Loucy (cell line): ENCODE data around the gene SMYD4.

Source experiments
- H2AFZ ChIP-seq: fragments of 200-600 bp; sonication (generic); 2 replicates; pipeline ENCODE4 v1.6.0; 2016; ENCODE audit warnings: antibody characterized with exemption, mild to moderate bottlenecking, low read length, moderate library complexity
- H3F3A ChIP-seq: fragments of 200-600 bp; 2 replicates; pipeline ENCODE4 v1.6.0; 2016; ENCODE audit warnings: antibody characterized with exemption, low read depth, mild to moderate bottlenecking
- H3K27me3 ChIP-seq: fragments of 200-600 bp; sonication (generic); 2 replicates; pipeline ENCODE4 v1.6.1; 2014; ENCODE audit warnings: low read length, mild to moderate bottlenecking; ENCODE audit not compliant: insufficient read depth, poor library complexity, severe bottlenecking
- H3K36me3 ChIP-seq: fragments of 200-600 bp; sonication (generic); 2 replicates; pipeline ENCODE4 v1.6.1; 2016; ENCODE audit warnings: low read length; ENCODE audit not compliant: insufficient read depth
- H3K4me1 ChIP-seq: fragments of 200-600 bp; sonication (generic); 2 replicates; pipeline ENCODE4 v1.5.1; 2014; ENCODE audit warnings: low read length, mild to moderate bottlenecking; ENCODE audit not compliant: insufficient read depth, poor library complexity, severe bottlenecking
- H3K4me2 ChIP-seq: fragments of 200-600 bp; sonication (generic); 2 replicates; pipeline ENCODE4 v1.6.0; 2014; ENCODE audit warnings: antibody characterized with exemption, low read length, low read depth, mild to moderate bottlenecking; ENCODE audit not compliant: poor library complexity, severe bottlenecking
- H3K4me3 ChIP-seq: fragments of 200-600 bp; sonication (generic); 2 replicates; pipeline ENCODE4 v1.5.1; 2014; ENCODE audit warnings: low read length, mild to moderate bottlenecking, mixed read lengths; ENCODE audit not compliant: poor library complexity, severe bottlenecking
- H3K79me2 ChIP-seq: fragments of 200-600 bp; sonication (generic); 2 replicates; pipeline ENCODE4 v1.6.1; 2014; ENCODE audit warnings: low read length; ENCODE audit not compliant: insufficient read depth
- H3K9ac ChIP-seq: fragments of 200-600 bp; sonication (generic); 2 replicates; pipeline ENCODE4 v1.6.0; 2014; ENCODE audit warnings: mild to moderate bottlenecking, low read depth, low read length, moderate library complexity; ENCODE audit not compliant: poor library complexity, severe bottlenecking
- H3K9me2 ChIP-seq: fragments of 200-600 bp; sonication (generic); replicated peaks from 2 replicates; pipeline ENCODE4 v1.6.1; 2016; ENCODE audit warnings: low read depth, low read length, mixed read lengths
- H3K9me3 ChIP-seq: fragments of 200-600 bp; sonication (generic); 2 replicates; pipeline ENCODE4 v1.6.1; 2014; ENCODE audit warnings: mild to moderate bottlenecking, antibody characterized with exemption, low read length, low read depth; ENCODE audit not compliant: insufficient read depth
- H4K20me1 ChIP-seq: fragments of 200-600 bp; sonication (generic); 2 replicates; pipeline ENCODE4 v1.6.0; 2014; ENCODE audit warnings: antibody characterized with exemption, low read length, mild to moderate bottlenecking; ENCODE audit not compliant: insufficient read depth, poor library complexity, severe bottlenecking
- CTCF ChIP-seq: fragments of 200-600 bp; sonication (generic); conservative IDR thresholded peaks from 2 replicates; pipeline ENCODE4 v1.5.1; 2014; ENCODE audit warnings: mild to moderate bottlenecking, antibody characterized with exemption, low read length
- EZH2phosphoT487 ChIP-seq: fragments of 200-600 bp; IDR thresholded peaks from 2 replicates; pipeline ENCODE4 v1.6.1; 2018; ENCODE audit warnings: antibody characterized with exemption, mild to moderate bottlenecking, moderate library complexity, borderline replicate concordance

SMYD4 gene

GRCh38 chr17:1871756-1872155, 42.1 kb upstream of the SMYD4 start:
- Histone ChIP-seq H2AFZ (no peak overlapping the region), H3K4me1 (peaks cover 25% of the 10 kb centered on the region), H3K4me3 (no peak overlapping the region), H3K9me2 (no peaks in the 10 kb centered on the region), H3K36me3 (peaks cover 40% of the 10 kb centered on the region), H3F3A (peaks cover 5% of the 10 kb centered on the region; the same call in 1 of the 2 replicates), H4K20me1 (peaks cover 13% of the 10 kb centered on the region), H3K9ac (no peak overlapping the region), H3K27me3 (no peaks in the 10 kb centered on the region), H3K4me2 (peak overlapping the region; percentile 53), H3K79me2 (no peaks in the 10 kb centered on the region; the same call in 1 of the 2 replicates), H3K9me3 (no peaks in the 10 kb centered on the region)
- no peak for TF ChIP-seq EZH2phosphoT487
- TF ChIP-seq CTCF: no peak

GRCh38 chr17:1870592-1870991, 40.9 kb upstream of the SMYD4 start:
- no peak overlapping the region for H2AFZ ChIP-seq
- peak overlapping the region; percentile 53 for H3K4me2 ChIP-seq
- H4K20me1 ChIP-seq: peaks cover 15% of the 10 kb centered on the region
- peaks cover 29% of the 10 kb centered on the region for H3K36me3 ChIP-seq
- H3K9me3 ChIP-seq: no peaks in the 10 kb centered on the region
- H3K79me2 ChIP-seq: no peaks in the 10 kb centered on the region; the same call in 1 of the 2 replicates
- H3K4me1 ChIP-seq: peaks cover 25% of the 10 kb centered on the region
- H3F3A ChIP-seq: peaks cover 5% of the 10 kb centered on the region; the same call in 1 of the 2 replicates
- H3K9me2 ChIP-seq: no peaks in the 10 kb centered on the region
- H3K9ac ChIP-seq: no peak overlapping the region
- TF ChIP-seq CTCF (no peak), EZH2phosphoT487 (no peak)
- no peaks in the 10 kb centered on the region for H3K27me3 ChIP-seq
- H3K4me3 ChIP-seq: peak overlapping the region; percentile 47

GRCh38 chr17:1868090-1868489, 38.4 kb upstream of the SMYD4 start:
- H3K79me2 ChIP-seq: no peaks in the 10 kb centered on the region; the same call in 1 of the 2 replicates
- peaks cover 19% of the 10 kb centered on the region for H4K20me1 ChIP-seq
- no peak overlapping the region for H3K4me2 ChIP-seq
- no peak overlapping the region for H3K4me3 ChIP-seq
- H3K9me3 ChIP-seq: no peaks in the 10 kb centered on the region
- TF ChIP-seq CTCF: no peak
- TF ChIP-seq EZH2phosphoT487: no peak
- H3K36me3 ChIP-seq: peaks cover 7% of the 10 kb centered on the region
- H3K4me1 ChIP-seq: peaks cover 25% of the 10 kb centered on the region
- no peak overlapping the region for H2AFZ ChIP-seq
- no peaks in the 10 kb centered on the region for H3K9me2 ChIP-seq
- peaks cover 5% of the 10 kb centered on the region; the same call in 1 of the 2 replicates for H3F3A ChIP-seq
- no peak overlapping the region for H3K9ac ChIP-seq
- no peaks in the 10 kb centered on the region for H3K27me3 ChIP-seq
